NOMO-1 treated with DMSO at 0.1 percent for 48 hours (cell line): ENCODE measurements around the gene MYCN.
"Not testable (repeated sequence)": the region's sequence is repeated elsewhere in the genome, so short reads cannot be mapped to it uniquely, and the experiment has no call there.

Experiments
- DNase-seq: peaks from one replicate; lab custom pipeline; 2025; ENCODE audit not compliant: unreplicated experiment; lab: John Stamatoyannopoulos, UW

Gene MYCN

GRCh38 chr2:15907461-15908324, 32.7 kb upstream of the MYCN start:
- DNase-seq, result no peak

- DNase-seq, result no peak
These were observed 32.0 kb upstream of the MYCN start for GRCh38 chr2:15908371-15908770.

GRCh38 chr2:15909157-15909556, 31.2 kb upstream of the MYCN start:
- DNase-seq, result no peak

GRCh38 chr2:15909736-15910135, 30.6 kb upstream of the MYCN start:
- no peak for DNase-seq

- not testable (repeated sequence) for DNase-seq
These were observed 29.1 kb upstream of the MYCN start for GRCh38 chr2:15911270-15911669.

GRCh38 chr2:15911686-15912085, 28.7 kb upstream of the MYCN start:
- no peak for DNase-seq

GRCh38 chr2:15912203-15912602, 28.1 kb upstream of the MYCN start:
- no peak for DNase-seq

GRCh38 chr2:15913146-15913545, 27.2 kb upstream of the MYCN start:
- DNase-seq, result no peak

- no peak for DNase-seq
These were observed 25.6 kb upstream of the MYCN start for GRCh38 chr2:15914596-15915385.

GRCh38 chr2:15915546-15915945, 24.8 kb upstream of the MYCN start:
- not testable (repeated sequence) for DNase-seq

- no peak for DNase-seq
These were observed 24.0 kb upstream of the MYCN start for GRCh38 chr2:15916336-15916735.

- no peak for DNase-seq
These were observed 21.5 kb upstream of the MYCN start for GRCh38 chr2:15918761-15919356.

GRCh38 chr2:15919716-15920434, 20.5 kb upstream of the MYCN start:
- no peak for DNase-seq

- DNase-seq, result no peak
These were observed 19.7 kb upstream of the MYCN start for GRCh38 chr2:15920696-15921095.

- DNase-seq, result no peak
These were observed 16.8 kb upstream of the MYCN start for GRCh38 chr2:15923597-15923996.

- no peak for DNase-seq
These were observed 14.5 kb upstream of the MYCN start for GRCh38 chr2:15925819-15926218.

- DNase-seq, result no peak
These were observed 14.1 kb upstream of the MYCN start for GRCh38 chr2:15926252-15926651.

- no peak for DNase-seq
These were observed 12.7 kb upstream of the MYCN start for GRCh38 chr2:15927551-15928218.

- DNase-seq, result not testable (repeated sequence)
These were observed 11.3 kb upstream of the MYCN start for GRCh38 chr2:15929008-15929407.

- DNase-seq, result no peak
These were observed 10.5 kb upstream of the MYCN start for GRCh38 chr2:15929861-15930260.
